Activated CD8-positive, alpha-beta memory T cell treated with anti-CD3 and anti-CD28 coated beads, Interleukin-2, amount 50 U/mL, for 1 hour (primary cell): ENCODE measurements around the gene SPPL2B.
"Not testable (repeated sequence)": the region's sequence is repeated elsewhere in the genome, so short reads cannot be mapped to it uniquely, and the experiment has no call there.

Experiments
- DNase-seq: peaks from one replicate; pipeline ENCODE4 v3.0.0-alpha.2; 2020; ENCODE audit errors: extremely low read depth

The SPPL2B gene

GRCh38 chr19:2338055-2338615 is 9.7 kb downstream of the SPPL2B start:
- DNase-seq = no peak

- DNase-seq = no peak
These were observed 10.5 kb downstream of the SPPL2B start for GRCh38 chr19:2338751-2339643.

- DNase-seq = no peak
These were observed 11.3 kb downstream of the SPPL2B start for GRCh38 chr19:2339644-2340310.

GRCh38 chr19:2340496-2341243 is 12.2 kb downstream of the SPPL2B start:
- no peak for DNase-seq

- DNase-seq = no peak
These were observed 12.8 kb downstream of the SPPL2B start for GRCh38 chr19:2341244-2341751.

GRCh38 chr19:2341982-2342381 is 13.5 kb downstream of the SPPL2B start:
- no peak for DNase-seq

GRCh38 chr19:2342656-2343288 is 14.3 kb downstream of the SPPL2B start:
- no peak for DNase-seq

- DNase-seq = no peak
These were observed 15.0 kb downstream of the SPPL2B start for GRCh38 chr19:2343289-2343982.

GRCh38 chr19:2344381-2344870 is 15.9 kb downstream of the SPPL2B start:
- no peak for DNase-seq

GRCh38 chr19:2345076-2345475 is 16.6 kb downstream of the SPPL2B start:
- no peak for DNase-seq

GRCh38 chr19:2345794-2346663 is 17.5 kb downstream of the SPPL2B start:
- no peak for DNase-seq

GRCh38 chr19:2349818-2350217 is 21.3 kb downstream of the SPPL2B start:
- not testable (repeated sequence) for DNase-seq

- DNase-seq = no peak
These were observed 22.2 kb downstream of the SPPL2B start for GRCh38 chr19:2350656-2351055.

- DNase-seq = no peak
These were observed 23.1 kb downstream of the SPPL2B start for GRCh38 chr19:2351591-2351990.

- no peak for DNase-seq
These were observed 23.6 kb downstream of the SPPL2B start for GRCh38 chr19:2352121-2352520.

- DNase-seq = no peak
These were observed 24.8 kb downstream of the SPPL2B start for GRCh38 chr19:2353159-2353886.

- no peak for DNase-seq
These were observed 25.6 kb downstream of the SPPL2B start for GRCh38 chr19:2353887-2354592.

- DNase-seq = no peak
These were observed 26.2 kb downstream of the SPPL2B start for GRCh38 chr19:2354670-2355069.
